PC-3 (cell line): ENCODE measurements around the gene DNAJB6. TPM values are rescaled to one million over a fixed set of nuclear protein-coding genes. Genes with fewer than 3 reads are reported as not detected.

Experiments
- ATAC-seq: fragments of 200-7000 bp; cut with Tn5 transposase; 2 replicates; pipeline ENCODE4 v1.9.1; 2020; ENCODE audit warnings: mild to moderate bottlenecking, moderate library complexity
- BruUV-seq: library from RNA; stranded (reverse); fragments of 400-500 nt; replicated peaks from 2 replicates; lab custom pipeline; 2021; lab: Mats Ljungman, UMichigan
- CTCF ChIA-PET: fragments of 300-600 bp; sonication (Branson Sonifier 250); formaldehyde crosslinking; loops from one replicate; lab custom pipeline; 2022; ENCODE audit warnings: antibody characterized with exemption; lab: Charles Lee
- POLR2A ChIA-PET: fragments of 300-600 bp; sonication (Branson Sonifier 250); formaldehyde crosslinking; loops from one replicate; lab custom pipeline; 2022; ENCODE audit warnings: antibody characterized with exemption; ENCODE audit not compliant: unreplicated experiment; lab: Charles Lee
- DNase-seq: peaks from one replicate; pipeline ENCODE4 v3.0.0-alpha.2; 2015
- H2AFZ ChIP-seq: fragments of 300-600 bp; sonication (generic); 2 replicates; pipeline ENCODE4 v1.6.0; 2016; ENCODE audit warnings: antibody characterized with exemption, low read length
- H3F3A ChIP-seq: fragments of 300-600 bp; sonication (generic); one replicate; pipeline ENCODE4 v1.6.0; 2017; ENCODE audit warnings: antibody characterized with exemption, low read length, control low read depth, mild to moderate bottlenecking; ENCODE audit not compliant: unreplicated experiment
- H3K27ac ChIP-seq: fragments of 300-600 bp; sonication (generic); 2 replicates; pipeline ENCODE4 v1.5.1; 2016; ENCODE audit warnings: mild to moderate bottlenecking, low read length
- H3K27me3 ChIP-seq: fragments of 300-600 bp; sonication (generic); 2 replicates; pipeline ENCODE4 v1.6.1; 2016; ENCODE audit warnings: low read length, mixed read lengths
- H3K36me3 ChIP-seq: fragments of 300-600 bp; sonication (generic); 2 replicates; pipeline ENCODE4 v1.6.1; 2016; ENCODE audit warnings: low read depth, mixed run types, low read length, mixed read lengths
- H3K4me1 ChIP-seq: fragments of 300-600 bp; sonication (generic); 2 replicates; pipeline ENCODE4 v1.5.1; 2016; ENCODE audit warnings: low read length; ENCODE audit not compliant: insufficient read depth
- H3K4me2 ChIP-seq: fragments of 300-600 bp; sonication (generic); 2 replicates; pipeline ENCODE4 v1.6.0; 2016; ENCODE audit warnings: low read length
- H3K4me3 ChIP-seq: fragments of 300-600 bp; sonication (generic); 2 replicates; pipeline ENCODE4 v1.5.1; 2016; ENCODE audit warnings: mild to moderate bottlenecking, low read length, mixed read lengths
- H3K79me2 ChIP-seq: fragments of 300-600 bp; sonication (generic); 2 replicates; pipeline ENCODE4 v1.6.1; 2017; ENCODE audit warnings: low read length, mixed read lengths
- H3K9ac ChIP-seq: fragments of 300-600 bp; sonication (generic); 2 replicates; pipeline ENCODE4 v1.6.0; 2016; ENCODE audit warnings: mild to moderate bottlenecking, low read length
- H3K9me2 ChIP-seq: fragments of 300-600 bp; sonication (generic); replicated peaks from 2 replicates; pipeline ENCODE4 v1.6.1; 2016; ENCODE audit warnings: mixed run types, low read length, mixed read lengths
- H3K9me3 ChIP-seq: fragments of 300-600 bp; sonication (generic); 2 replicates; pipeline ENCODE4 v1.6.1; 2016; ENCODE audit warnings: low read length, mixed read lengths
- H4K20me1 ChIP-seq: fragments of 300-600 bp; sonication (generic); 2 replicates; pipeline ENCODE4 v1.6.1; 2016; ENCODE audit warnings: low read length, mixed read lengths
- CTCF ChIP-seq: fragments of 300-600 bp; sonication (generic); conservative IDR thresholded peaks from 2 replicates; pipeline ENCODE4 v1.5.1; 2017; ENCODE audit warnings: antibody characterized with exemption, low read depth, mild to moderate bottlenecking, low read length
- EZH2 ChIP-seq: fragments of 300-600 bp; sonication (generic); IDR thresholded peaks from one replicate; pipeline ENCODE4 v1.6.1; 2017; ENCODE audit warnings: antibody characterized with exemption, mild to moderate bottlenecking, low read length; ENCODE audit not compliant: unreplicated experiment
- EZH2phosphoT487 ChIP-seq: fragments of 300-600 bp; sonication (generic); IDR thresholded peaks from 2 replicates; pipeline ENCODE4 v1.6.1; 2018; ENCODE audit warnings: mild to moderate bottlenecking, antibody characterized with exemption, low read length, borderline replicate concordance
- intact Hi-C: fragments of 100-400 bp; cut with micrococcal nuclease; formaldehyde crosslinking; loops from 2 replicates; pipeline ENCODE4 v1.9.0; 2023
- total RNA-seq: library from RNA; depleted of rRNA; stranded (reverse); fragments of >200 nt; gene quantifications from 2 replicates; pipeline ENCODE4 v1.2.3, GENCODE V29; 2014

The DNAJB6 gene
- total RNA-seq, 1 experiment from 2014 or later = 151 TPM

GRCh38 chr7:157309988-157310668 is 26.7 kb upstream of the DNAJB6 start:
- ChIA-PET CTCF (no interaction called here), POLR2A (no interaction called here)
- H3K4me3 ChIP-seq = peak overlapping the region; percentile 42
- H3F3A ChIP-seq = peaks cover 21% of the 10 kb centered on the region
- peak overlapping the region; percentile 80 for H3K9ac ChIP-seq
- H3K27ac ChIP-seq = peak overlapping the region; percentile 99
- no peaks in the 10 kb centered on the region for H3K79me2 ChIP-seq
- DNase-seq (peak; percentile 97), ATAC-seq (peak; percentile 88)
- no peaks in the 10 kb centered on the region for H3K9me2 ChIP-seq
- no peaks in the 10 kb centered on the region for H3K36me3 ChIP-seq
- H3K4me1 ChIP-seq = peaks cover 25% of the 10 kb centered on the region
- no peaks in the 10 kb centered on the region for H3K27me3 ChIP-seq
- TF ChIP-seq EZH2phosphoT487 (no peak), CTCF (no peak), EZH2 (no peak)
- BruUV-seq = TSS peak; percentile 87
- H3K9me3 ChIP-seq = no peaks in the 10 kb centered on the region
- peak overlapping the region; percentile 33; the same call in 1 of the 2 replicates for H2AFZ ChIP-seq
- no peaks in the 10 kb centered on the region for H4K20me1 ChIP-seq
- intact Hi-C loops = loop anchor here (1.0 kb wide), 3 partner anchors 8 to 28 kb away; no protein-coding TSS in a partner anchor
- peak overlapping the region; percentile 81 for H3K4me2 ChIP-seq

GRCh38 chr7:157310676-157311185 is 26.1 kb upstream of the DNAJB6 start:
- H3K9me2 ChIP-seq = no peaks in the 10 kb centered on the region
- H4K20me1 ChIP-seq = no peaks in the 10 kb centered on the region
- intact Hi-C loops = loop anchor here (1.0 kb wide), 3 partner anchors 8 to 28 kb away; no protein-coding TSS in a partner anchor
- peak overlapping the region; percentile 80 for H3K9ac ChIP-seq
- no peaks in the 10 kb centered on the region for H3K79me2 ChIP-seq
- DNase-seq (peak; percentile 64), ATAC-seq (peak; percentile 25)
- H3K4me3 ChIP-seq = peak overlapping the region; percentile 41
- no peaks in the 10 kb centered on the region for H3K9me3 ChIP-seq
- H3K36me3 ChIP-seq = no peaks in the 10 kb centered on the region
- BruUV-seq = no TSS peak
- POLR2A ChIA-PET = interaction anchor here (0.6 kb wide), 1 partner anchor 60 kb away, joined by 3 read pairs; no protein-coding TSS in a partner anchor
- peak overlapping the region; percentile 33; the same call in 1 of the 2 replicates for H2AFZ ChIP-seq
- peak overlapping the region; percentile 81 for H3K4me2 ChIP-seq
- peak overlapping the region; percentile 99 for H3K27ac ChIP-seq
- CTCF ChIA-PET = no interaction called here
- H3F3A ChIP-seq = peaks cover 21% of the 10 kb centered on the region
- H3K4me1 ChIP-seq = peaks cover 25% of the 10 kb centered on the region
- H3K27me3 ChIP-seq = no peaks in the 10 kb centered on the region
- TF ChIP-seq CTCF (no peak), EZH2 (no peak), EZH2phosphoT487 (no peak)

DNA sequence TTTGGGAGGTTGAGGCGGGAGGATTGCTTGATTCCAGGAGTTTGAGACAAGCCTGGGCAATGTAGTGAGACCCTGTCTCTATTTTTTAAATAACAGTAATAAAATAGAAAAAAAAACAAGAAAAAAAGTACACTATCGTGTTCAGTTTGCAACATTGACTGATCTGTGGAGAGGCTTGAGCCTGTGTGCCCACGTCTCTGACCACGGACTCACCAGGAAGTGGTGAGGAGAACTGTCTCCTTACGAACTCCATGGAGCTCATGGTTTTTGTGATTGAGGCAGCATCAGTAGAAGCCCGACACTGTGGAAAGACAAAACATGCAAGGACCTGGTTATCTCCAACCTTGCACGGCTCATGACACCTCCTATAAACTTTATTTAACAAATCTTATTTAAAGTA is 23.9 kb upstream of the DNAJB6 start:
- no TSS peak for BruUV-seq
- Histone ChIP-seq H3K9me2 (no peaks in the 10 kb centered on the region), H2AFZ (no peak overlapping the region), H3F3A (peaks cover 21% of the 10 kb centered on the region), H3K27me3 (no peaks in the 10 kb centered on the region), H3K79me2 (no peaks in the 10 kb centered on the region), H3K4me2 (no peak overlapping the region), H3K9ac (no peak overlapping the region), H3K36me3 (no peaks in the 10 kb centered on the region), H3K27ac (no peak overlapping the region), H3K9me3 (no peaks in the 10 kb centered on the region), H4K20me1 (no peaks in the 10 kb centered on the region), H3K4me1 (peaks cover 26% of the 10 kb centered on the region), H3K4me3 (no peak overlapping the region)
- TF ChIP-seq CTCF = no peak
- TF ChIP-seq EZH2phosphoT487 = no peak
- no peak for TF ChIP-seq EZH2
- POLR2A ChIA-PET = no interaction called here
- DNase-seq = no peak
- intact Hi-C loops = no loop called here
- CTCF ChIA-PET = no interaction called here
- ATAC-seq = no peak
